Ishikawa (cell line): ENCODE data around the gene CCK.

Experiments used
- CEBPB ChIP-seq: IDR thresholded peaks from 2 replicates; pipeline ENCODE4 v1.6.1; 2012
- CREB1 ChIP-seq: IDR thresholded peaks from 2 replicates; pipeline ENCODE4 v1.6.1; 2012; ENCODE audit warnings: low read depth
- EGR1 ChIP-seq: IDR thresholded peaks from 2 replicates; pipeline ENCODE4 v1.6.1; 2012
- EP300 ChIP-seq: IDR thresholded peaks from 2 replicates; pipeline ENCODE4 v1.6.1; 2012; ENCODE audit warnings: borderline replicate concordance
- FOXM1 ChIP-seq: IDR thresholded peaks from 2 replicates; pipeline ENCODE4 v1.6.1; 2012; ENCODE audit warnings: low read depth, borderline replicate concordance
- NFIC ChIP-seq: IDR thresholded peaks from 2 replicates; pipeline ENCODE4 v1.6.1; 2012
- RAD21 ChIP-seq: IDR thresholded peaks from 2 replicates; pipeline ENCODE4 v1.6.1; 2012; ENCODE audit warnings: low read depth
- REST ChIP-seq: IDR thresholded peaks from 2 replicates; pipeline ENCODE4 v1.6.1; 2012; ENCODE audit warnings: low read depth, mild to moderate bottlenecking
- TAF1 ChIP-seq: IDR thresholded peaks from 2 replicates; pipeline ENCODE4 v1.6.1; 2012; ENCODE audit warnings: low read depth, mild to moderate bottlenecking
- TCF12 ChIP-seq: IDR thresholded peaks from 2 replicates; pipeline ENCODE4 v1.6.1; 2012; ENCODE audit warnings: low read depth
- TEAD4 ChIP-seq: IDR thresholded peaks from 2 replicates; pipeline ENCODE4 v1.6.1; 2012
- YY1 ChIP-seq: IDR thresholded peaks from 2 replicates; pipeline ENCODE4 v1.6.1; 2012; ENCODE audit warnings: low read depth
- ZBTB7A ChIP-seq: IDR thresholded peaks from 2 replicates; pipeline ENCODE4 v1.6.1; 2012; ENCODE audit warnings: low read depth
- TF ChIP-seq, protein P1 (sequence below): IDR thresholded peaks from 2 replicates; pipeline ENCODE4 v1.6.1; 2012
- TF ChIP-seq, protein P2 (sequence below): IDR thresholded peaks from 2 replicates; pipeline ENCODE4 v1.6.1; 2012

The CCK gene

GRCh38 chr3:42301446-42302175, 35.6 kb upstream of the CCK start:
- TF ChIP-seq, protein P1, sequence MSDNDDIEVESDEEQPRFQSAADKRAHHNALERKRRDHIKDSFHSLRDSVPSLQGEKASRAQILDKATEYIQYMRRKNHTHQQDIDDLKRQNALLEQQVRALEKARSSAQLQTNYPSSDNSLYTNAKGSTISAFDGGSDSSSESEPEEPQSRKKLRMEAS: no peak
- TF ChIP-seq TCF12 (no peak), RAD21 (no peak), TAF1 (no peak), NFIC (no peak), TEAD4 (no peak), CEBPB (no peak), CREB1 (no peak)
- TF ChIP-seq, protein P2, sequence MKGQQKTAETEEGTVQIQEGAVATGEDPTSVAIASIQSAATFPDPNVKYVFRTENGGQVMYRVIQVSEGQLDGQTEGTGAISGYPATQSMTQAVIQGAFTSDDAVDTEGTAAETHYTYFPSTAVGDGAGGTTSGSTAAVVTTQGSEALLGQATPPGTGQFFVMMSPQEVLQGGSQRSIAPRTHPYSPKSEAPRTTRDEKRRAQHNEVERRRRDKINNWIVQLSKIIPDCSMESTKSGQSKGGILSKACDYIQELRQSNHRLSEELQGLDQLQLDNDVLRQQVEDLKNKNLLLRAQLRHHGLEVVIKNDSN: no peak

- no peak for TF ChIP-seq ZBTB7A
- TF ChIP-seq, protein P1: no peak
- no peak for TF ChIP-seq EGR1
- no peak for TF ChIP-seq REST
- no peak for TF ChIP-seq TCF12
- TF ChIP-seq TEAD4: no peak
- TF ChIP-seq NFIC: no peak
These were observed 34.8 kb upstream of the CCK start for GRCh38 chr3:42300778-42301177.

DNA sequence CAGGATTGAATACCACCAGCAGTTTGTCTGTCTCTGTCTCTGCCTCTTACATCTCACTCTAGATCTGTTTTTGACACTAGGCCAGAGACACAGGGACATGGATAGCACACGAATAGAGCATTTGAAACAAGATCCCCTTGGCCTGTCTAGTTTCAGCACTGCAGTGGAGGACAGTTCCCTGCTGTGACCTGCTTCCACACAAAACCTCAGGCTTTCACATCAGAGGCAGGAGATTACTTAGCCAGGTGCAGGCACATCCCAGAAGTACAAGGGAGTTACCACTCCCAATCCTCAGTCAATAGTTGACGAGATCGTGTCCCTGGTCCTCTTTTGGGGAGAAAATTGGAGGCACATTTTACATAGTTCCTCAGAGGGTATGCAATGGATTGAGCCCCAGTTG, 34.0 kb upstream of the CCK start:
- peak; percentile 94 for TF ChIP-seq REST
- no peak for TF ChIP-seq CEBPB
- TF ChIP-seq, protein P2: no peak
- TF ChIP-seq TCF12: no peak
- TF ChIP-seq, protein P1: no peak
- no peak for TF ChIP-seq ZBTB7A
- TF ChIP-seq RAD21: 0 out of 2 replicates have a peak, but pooled peaks have one; percentile 17
- TF ChIP-seq NFIC: no peak

GRCh38 chr3:42298259-42298658, 32.3 kb upstream of the CCK start:
- TF ChIP-seq FOXM1 (no peak), CEBPB (no peak), CREB1 (no peak), REST (no peak), TAF1 (no peak), YY1 (no peak), TEAD4 (no peak), RAD21 (no peak), NFIC (no peak), EP300 (no peak), TCF12 (no peak)
- TF ChIP-seq, protein P1: no peak

- no peak for TF ChIP-seq EP300
- TF ChIP-seq ZBTB7A: no peak
- TF ChIP-seq CEBPB: no peak
- TF ChIP-seq TCF12: no peak
- no peak for TF ChIP-seq YY1
- TF ChIP-seq EGR1: no peak
- TF ChIP-seq, protein P2: no peak
- no peak for TF ChIP-seq TAF1
- no peak for TF ChIP-seq REST
- TF ChIP-seq FOXM1: no peak
- TF ChIP-seq TEAD4: no peak
- TF ChIP-seq NFIC: no peak
- TF ChIP-seq, protein P1: no peak
- TF ChIP-seq CREB1: no peak
- no peak for TF ChIP-seq RAD21
These were observed 26.0 kb upstream of the CCK start for GRCh38 chr3:42292009-42292408.
